Posterior vena cava (tissue), 2 donors: Measurements from ENCODE around the gene ZNF593OS. TPM values are rescaled to one million over a fixed set of nuclear protein-coding genes. Genes with fewer than 3 reads are reported as not detected.

Experiments used
- DNase-seq: peaks from one replicate; pipeline ENCODE4 v3.0.0-alpha.2; 2020; ENCODE audit warnings: low spot score
- intact Hi-C, 2 donors: fragments of 100-400 bp; cut with DNase I; formaldehyde crosslinking; loops; one replicate each; pipeline versions ENCODE4 v1.14.1 to v1.14.2; 2022 to 2023
- total RNA-seq, 2 donors: library from RNA; stranded (reverse); fragmentation: NEBNext Ultra II Directional; extraction: Animal tissue kit (Norgen Biotek cat#: 25700); gene quantifications; one replicate each; pipeline ENCODE4 v1.2.1, GENCODE V29; 2021
- donor health status: DM: yes; HTN: yes; CAD: no.
- donor health status: DM: yes; HTN: yes; CAD: no.

ZNF593OS gene
- total RNA-seq, 2 donors from 2014 or later, result not detected

DNA sequence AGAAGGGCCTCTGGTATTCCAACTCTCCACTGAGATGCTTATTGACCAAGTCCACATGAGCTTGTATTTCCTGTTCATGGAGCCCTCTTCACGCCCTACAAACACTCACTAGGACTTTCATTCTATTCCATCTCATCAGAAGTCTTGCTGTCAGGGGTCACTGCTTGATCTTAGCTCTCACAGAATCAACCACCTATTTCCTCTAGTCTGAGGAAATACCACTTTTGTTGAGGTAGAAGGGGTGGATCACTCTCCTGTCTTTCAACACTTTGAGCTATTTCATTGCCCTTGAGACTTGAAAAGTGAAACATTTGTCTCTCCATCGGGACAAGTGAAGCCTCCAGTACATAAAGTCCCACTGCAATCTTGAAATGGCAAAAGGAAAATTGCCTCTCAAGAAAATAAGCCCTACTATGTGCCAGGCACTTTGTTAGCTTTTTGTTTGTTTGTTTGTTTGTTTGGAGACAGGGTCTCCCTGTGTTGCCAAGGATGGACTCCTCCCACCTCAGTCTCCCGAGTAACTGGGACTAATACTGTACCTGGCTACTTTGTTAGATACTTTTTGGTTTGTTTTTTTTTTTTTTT is 32.6 kb downstream of the ZNF593OS start:
- intact Hi-C loops, result no loop called here
- DNase-seq, result no peak

DNA sequence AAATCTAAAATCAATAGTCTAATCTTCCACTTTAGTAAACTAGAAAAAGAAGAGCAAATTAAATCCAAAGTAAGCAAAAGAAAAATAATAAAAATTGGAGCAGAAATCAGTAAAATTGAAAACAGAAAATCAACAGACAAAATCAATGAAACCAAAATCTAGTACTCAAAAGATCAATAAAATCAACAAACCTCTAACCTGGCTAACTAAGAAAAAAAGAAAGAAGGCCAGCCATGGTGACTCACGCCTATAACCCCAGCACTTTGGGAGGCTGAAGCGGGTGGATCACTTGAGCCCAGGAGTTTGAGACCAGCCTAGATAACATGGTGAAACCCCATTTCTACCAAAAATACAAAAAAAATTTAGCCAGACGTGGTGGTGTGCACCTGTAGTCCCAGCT is 37.2 kb downstream of the ZNF593OS start:
- no peak for DNase-seq

DNA sequence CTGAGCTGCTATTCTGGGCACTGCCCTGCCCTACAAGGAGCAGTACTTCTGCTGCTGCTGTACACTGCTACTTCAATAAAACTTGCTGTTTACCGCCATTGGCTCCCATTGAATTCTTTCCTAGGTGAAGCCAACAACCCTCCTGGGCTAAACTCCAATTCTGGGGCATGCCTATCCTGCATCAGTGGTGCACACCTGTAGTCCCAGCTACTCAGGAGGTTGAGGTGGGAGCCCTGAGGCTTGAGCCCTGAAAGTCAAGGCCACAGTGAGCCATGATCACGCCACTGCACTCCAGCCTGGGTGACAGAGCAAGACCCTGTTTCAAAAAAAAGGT is 38.8 kb downstream of the ZNF593OS start:
- DNase-seq, result no peak
- intact Hi-C loops, result no loop called here

More for the DNA sequence above, 37.2 kb downstream of the ZNF593OS start:
- intact Hi-C loops, result no loop called here

DNA sequence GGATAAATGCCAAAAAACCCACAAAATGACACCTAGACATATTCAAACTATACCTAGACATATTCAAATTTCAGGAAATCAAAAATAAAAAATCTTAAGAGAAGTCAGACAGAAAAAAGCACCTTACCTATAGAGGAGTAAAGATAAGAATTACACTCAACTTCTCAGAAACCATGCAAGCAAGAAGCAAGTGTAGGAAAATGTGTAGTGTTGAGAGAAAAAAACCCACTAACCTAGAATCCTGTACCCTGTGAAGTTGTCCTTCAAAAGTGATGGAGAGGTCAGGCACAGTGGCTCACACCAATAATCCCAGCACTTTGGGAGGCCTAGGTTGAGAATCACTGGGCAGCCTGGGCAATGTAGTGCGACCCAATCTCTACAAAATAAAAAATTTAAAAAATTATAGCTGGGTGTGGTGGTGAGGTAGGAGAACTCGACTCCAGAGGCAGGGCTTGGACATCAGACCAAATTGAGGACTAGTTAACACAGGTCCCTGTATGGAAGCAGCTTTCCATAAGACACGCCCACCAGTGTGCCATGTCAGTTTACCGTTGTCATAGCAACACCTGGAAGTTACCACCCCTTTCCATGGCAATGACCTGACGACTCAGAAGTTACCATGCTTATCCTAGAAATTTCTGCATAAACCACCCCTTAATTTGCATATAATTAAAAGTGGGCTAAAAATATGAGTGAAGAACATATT is 39.4 kb downstream of the ZNF593OS start:
- DNase-seq, result no peak
- intact Hi-C loops, result no loop called here

DNA sequence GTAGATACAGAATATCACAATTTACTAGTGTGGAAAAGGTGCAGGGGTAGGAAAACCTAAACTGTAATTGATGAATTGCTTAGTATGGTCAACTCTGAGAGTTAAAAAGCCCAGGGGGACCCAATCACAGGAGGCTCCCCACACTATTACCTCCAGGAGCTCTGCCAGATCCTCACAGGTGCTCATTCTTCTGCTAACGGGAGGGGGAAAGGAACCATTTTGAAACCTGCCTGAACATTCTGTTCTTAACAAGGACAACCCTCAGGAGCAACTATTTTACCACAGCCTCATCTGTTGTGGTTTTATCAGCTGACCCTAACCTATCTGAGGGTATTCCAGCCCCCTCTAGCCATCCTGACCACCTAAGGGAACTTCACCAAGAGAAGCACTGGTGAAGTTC is 40.9 kb downstream of the ZNF593OS start:
- DNase-seq, result no peak
- intact Hi-C loops, result no loop called here

DNA sequence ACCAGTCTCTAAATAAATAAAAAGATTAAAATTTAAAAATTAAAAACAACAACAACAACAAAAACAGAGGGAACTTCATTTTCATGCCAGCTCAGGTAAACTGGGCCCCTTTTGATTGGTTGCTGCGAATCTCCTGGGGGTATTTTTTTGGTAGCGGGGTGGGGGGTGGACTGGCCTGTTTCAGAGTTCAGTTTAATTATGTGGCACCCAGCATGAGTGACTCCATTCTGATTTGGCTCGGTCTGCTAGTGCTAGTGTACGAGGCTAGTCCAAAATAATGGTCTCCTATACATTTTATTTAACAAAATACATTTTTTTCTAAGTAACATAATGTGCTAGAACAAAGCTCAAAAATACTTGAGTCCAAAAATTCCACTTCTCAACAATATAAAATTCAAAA is 41.9 kb downstream of the ZNF593OS start:
- intact Hi-C loops, result no loop called here
- no peak for DNase-seq

DNA sequence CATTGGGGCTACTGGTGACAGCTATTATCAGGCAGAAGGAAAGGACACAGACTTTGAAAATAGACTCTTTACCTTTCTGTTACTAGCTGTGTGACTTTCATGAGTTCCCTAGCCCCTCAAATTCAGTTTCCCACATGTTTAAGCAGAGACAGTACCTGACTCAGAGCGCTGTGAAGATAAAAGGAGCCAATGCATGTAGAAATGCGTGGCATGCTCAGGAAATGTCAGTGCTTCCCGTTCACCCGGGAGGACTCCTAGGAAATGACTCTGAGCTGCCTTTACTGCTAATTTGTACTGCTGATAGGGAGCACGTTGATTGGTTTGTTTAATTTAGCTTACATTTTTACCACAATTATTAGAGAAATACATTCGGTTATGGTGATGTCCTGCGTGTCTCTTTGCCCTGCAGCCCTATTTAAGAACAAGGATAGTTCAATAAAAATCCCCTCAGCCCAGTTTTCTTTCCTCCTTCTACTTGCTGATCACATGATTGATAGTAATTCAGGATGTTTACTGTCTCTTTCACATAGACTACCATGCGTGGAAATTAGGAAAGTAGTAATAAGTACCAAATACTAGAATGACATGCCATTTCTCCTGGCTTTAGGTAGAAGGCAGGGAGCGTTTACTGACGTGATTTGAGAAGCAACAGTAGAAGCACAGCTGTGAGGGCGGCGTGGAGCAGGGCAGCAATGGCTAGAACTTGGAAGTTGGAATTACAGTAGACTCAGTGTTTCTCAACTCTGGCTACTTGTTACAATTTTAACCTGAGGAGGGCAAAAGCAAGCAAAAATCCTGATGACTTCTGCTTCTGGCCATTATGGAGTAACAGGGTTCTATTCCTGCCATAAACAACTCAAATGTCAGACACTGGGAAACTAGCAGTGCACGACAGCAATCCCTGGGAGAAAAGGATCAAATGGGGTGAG is 44.1 kb downstream of the ZNF593OS start:
- DNase-seq, result no peak
- intact Hi-C loops, result no loop called here

DNA sequence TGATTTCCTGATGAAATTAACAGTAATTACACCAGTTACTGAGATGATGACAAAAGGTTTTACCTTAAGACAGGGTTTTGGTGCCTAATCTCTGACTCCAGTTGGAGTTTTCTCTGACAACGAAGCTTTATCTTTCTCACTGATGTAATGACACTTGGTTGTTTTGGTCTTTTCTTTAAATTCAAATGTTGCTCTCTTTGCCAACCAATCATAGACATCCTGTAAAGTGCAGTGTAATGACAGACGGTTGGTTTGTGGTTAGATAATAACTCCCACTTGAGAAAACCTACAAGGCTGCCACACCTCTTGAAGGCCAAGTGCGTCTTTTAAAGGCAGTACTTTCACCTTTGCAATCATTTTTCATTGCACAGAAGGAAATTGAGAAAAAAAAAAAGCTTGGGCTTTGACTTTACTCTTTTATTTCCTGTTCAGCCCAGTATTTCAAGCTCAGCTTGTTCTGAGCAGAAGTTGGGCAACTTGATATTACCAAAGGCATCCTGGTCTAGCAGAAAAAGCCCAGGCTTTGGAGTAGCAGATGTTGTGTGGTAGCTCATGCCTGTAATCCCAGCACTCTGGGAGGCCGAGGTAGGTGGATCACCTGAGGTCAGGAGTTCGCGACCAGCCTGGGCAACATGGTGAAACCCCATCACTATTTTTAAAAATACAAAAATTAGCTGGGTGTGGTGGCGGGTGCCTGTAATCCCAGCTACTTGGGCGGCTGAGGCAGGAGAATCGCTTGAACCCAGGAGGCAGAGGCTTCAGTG is 45.1 kb downstream of the ZNF593OS start:
- DNase-seq, result no peak
- intact Hi-C loops, result no loop called here

DNA sequence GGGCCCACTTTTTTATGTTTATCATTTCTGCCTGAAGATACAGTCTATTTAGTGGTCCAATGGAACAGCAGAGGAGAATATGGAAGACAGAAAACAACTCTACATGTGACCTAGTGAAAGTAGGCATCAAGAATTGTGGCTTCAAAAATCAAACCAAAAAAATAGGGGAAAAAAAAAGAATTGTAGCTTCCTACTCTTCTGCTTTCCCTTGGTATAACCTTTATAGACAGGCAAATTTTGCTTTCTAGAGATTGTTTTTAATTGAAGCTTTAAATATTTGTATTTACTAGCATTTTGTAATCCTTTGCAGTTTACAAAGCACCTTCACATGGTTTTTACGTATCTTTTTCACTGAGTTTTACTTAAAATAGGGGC is 45.7 kb downstream of the ZNF593OS start:
- intact Hi-C loops, result no loop called here
- no peak for DNase-seq

DNA sequence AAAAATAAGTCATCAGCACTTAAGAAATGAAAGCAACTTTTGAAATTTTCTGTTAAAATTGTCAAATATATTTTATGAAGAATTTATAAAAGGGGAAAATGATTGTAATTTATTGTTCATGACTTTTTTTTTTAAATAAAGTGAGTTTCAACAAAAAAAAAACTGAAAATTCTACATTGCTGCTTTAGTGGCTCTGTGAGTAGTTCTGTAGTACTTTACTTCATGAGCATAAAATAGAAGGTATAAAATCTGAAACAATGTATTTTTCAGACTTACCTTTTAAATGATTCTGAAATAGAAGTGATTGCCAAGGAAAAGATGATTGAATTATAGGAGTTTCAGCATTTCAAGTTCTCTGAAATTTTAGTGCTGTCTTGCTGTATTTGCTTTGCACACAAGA is 46.2 kb downstream of the ZNF593OS start:
- intact Hi-C loops, result no loop called here
- no peak for DNase-seq

DNA sequence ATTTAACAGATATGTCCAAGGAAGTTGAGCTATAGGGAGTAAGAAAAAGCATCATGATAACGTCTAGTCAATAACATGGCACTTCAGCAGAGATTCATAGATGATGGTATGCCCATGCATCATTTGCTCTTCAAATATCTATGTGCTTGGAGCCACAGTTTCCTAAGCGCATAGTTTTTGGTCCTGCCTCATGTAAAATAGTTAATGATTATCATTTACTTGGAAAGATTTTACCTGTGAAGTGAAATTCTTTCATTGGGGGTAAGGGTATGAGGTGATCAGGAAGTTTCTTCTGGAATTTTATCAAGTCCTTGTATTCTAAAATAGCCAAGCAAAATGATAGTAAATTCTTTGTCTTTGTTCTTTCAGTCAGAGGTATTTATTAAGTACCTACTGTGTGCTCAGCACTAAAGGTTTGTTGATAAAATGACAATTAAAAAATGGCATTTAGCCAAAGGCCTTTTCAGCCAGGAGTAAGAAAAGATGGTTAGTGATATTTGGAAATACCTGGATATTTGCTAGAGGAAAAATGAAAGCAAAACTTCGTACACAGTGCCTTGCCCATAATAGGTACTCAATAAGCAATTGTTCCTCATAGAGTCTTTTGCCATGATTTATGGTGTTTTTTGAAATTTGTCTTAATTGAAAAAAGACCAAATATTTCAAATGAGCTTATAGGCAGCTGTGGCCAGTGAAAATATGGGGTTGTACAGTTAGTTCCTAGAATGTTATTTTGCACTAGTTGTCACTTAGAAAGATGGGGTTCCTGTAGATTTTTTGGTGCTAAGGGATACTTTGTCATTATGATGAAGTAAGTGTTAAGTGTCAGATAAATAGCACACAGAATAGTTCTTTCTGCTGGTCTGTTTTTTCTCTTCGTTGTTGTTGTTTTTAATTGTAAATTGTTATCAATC is 47.0 kb downstream of the ZNF593OS start:
- intact Hi-C loops, result no loop called here
- DNase-seq, result no peak

DNA sequence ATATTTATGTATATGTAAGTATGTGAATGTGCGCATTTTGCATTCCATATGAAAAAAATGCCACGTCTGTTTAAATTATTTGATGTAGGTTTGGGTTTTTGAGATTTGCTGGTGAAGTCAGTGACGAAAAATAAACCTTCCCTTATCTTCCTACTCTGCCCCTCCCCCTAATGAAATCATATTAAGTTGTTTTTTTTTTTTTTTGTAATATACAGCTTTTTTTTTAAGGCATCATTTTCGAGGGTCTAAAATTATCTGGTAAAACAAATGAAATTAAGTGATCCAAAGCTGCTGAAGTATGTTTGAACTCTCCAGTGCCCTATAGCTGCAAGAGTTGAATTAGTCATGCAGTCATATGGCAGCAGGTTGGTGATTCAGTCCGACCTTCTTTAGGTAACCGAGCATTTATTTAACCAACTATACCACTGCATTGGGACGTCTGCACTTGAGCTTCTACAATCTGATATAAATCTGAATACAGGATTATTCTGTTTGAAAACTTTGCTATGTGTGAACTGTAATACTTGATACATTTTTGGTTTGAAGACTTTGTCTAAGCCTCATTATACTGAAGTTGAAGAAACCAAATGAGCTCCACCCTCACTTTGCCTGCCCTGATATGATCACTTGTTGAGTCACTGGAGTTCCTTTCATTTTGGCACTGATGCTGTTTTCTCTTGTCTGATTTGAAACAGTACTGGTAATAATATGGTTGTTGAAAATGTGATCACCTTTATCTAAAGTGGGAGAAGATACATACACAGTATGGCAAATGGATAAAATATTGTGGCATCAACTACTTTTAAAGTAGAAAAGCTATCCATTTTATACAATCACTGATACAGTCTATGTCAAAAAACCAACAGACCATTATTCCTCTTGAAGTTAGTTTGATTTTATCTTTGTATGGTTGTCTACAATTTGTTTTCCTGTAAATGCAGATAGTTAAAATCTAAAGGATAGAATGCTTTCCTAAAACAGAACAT is 48.4 kb downstream of the ZNF593OS start:
- DNase-seq, result no peak
- intact Hi-C loops, result no loop called here

DNA sequence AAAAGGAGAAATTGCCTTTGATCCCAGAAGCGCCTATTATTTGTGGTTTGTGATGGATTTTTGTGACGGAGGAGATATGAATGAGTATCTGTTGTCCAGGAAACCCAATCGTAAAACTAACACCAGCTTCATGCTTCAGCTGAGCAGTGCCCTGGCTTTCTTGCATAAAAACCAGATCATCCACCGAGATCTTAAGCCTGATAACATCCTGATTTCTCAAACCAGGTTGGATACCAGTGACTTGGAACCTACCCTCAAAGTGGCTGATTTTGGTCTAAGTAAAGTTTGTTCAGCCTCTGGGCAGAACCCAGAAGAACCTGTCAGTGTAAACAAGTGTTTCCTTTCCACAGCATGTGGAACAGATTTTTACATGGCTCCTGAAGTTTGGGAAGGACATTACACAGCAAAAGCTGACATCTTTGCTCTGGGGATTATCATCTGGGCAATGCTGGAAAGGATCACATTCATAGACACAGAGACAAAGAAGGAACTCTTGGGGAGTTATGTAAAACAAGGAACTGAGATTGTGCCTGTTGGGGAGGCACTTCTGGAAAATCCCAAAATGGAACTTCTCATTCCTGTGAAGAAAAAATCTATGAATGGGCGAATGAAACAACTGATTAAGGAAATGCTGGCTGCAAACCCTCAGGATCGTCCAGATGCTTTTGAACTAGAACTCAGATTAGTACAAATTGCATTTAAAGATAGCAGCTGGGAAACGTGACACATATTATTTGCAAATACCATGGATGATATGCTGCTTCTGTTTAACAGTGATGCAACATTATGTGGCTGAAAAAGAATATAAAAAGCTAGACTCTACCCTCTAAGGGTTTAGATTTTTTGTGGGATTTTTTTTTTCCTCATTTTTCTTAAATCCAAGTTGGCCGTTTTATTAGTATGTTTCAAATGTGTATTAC is 49.5 kb downstream of the ZNF593OS start:
- DNase-seq, result no peak
- intact Hi-C loops, result no loop called here

DNA sequence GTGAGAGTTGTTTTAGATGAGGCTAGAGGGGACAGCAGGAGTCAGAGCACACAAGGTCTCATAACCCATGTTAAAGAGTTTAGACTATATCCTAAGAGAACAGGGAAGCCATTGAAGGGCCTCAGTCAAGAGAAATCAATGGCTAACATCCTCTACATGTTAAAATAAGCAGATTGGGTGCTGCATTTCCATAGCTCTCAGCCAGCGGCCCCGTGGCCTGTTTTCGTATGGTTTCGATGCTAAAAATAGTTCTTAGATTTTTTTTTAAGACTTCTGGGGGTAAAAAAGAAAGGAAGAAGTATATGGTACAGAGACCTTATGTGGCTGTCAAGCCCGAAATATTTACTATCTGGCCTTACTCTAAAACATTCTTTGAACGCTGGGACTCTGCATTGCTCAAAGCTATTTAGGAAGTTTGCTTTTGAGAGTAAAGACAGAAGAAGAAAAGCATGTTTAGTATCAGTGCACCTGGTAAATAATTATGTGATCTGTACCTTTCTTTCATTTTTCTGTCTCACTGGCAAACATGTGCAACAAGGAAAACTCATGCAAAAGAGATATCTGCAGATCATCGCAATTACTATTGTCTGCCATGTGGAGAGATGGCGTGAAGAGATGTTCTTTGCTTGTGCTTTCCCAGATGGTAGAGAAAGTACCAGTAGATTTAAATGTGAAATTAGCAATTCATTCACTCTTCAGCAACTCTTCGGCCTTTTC is 51.6 kb downstream of the ZNF593OS start:
- DNase-seq, result no peak
- intact Hi-C loops, result no loop called here
